K562 (cell line): Measurements from ENCODE around the gene ITPK1. TPM values are rescaled to one million over a fixed set of nuclear protein-coding genes. Genes with fewer than 3 reads are reported as not detected.

ENCODE experiments used
- ATAC-seq: fragments of 200-7000 bp; cut with Tn5 transposase; 3 replicates; pipeline ENCODE4 v1.9.1; 2020; ENCODE audit warnings: moderate library complexity
- BruUV-seq: library from RNA; stranded (reverse); fragments of 400-500 nt; replicated peaks from 2 replicates; lab custom pipeline; 2021; lab: Mats Ljungman, UMichigan
- CTCF ChIA-PET: fragments of 300-600 bp; formaldehyde crosslinking; extraction: SDS; loops from one replicate; lab custom pipeline; 2021; ENCODE audit warnings: low intra/inter-chr PET ratio; lab: Yijun Ruan, JAX
- POLR2A ChIA-PET: fragments of 300-600, 350-650 bp; sonication (Branson Sonifier 250); formaldehyde crosslinking; extraction: SDS; loops from one replicate; lab custom pipeline; 2021; ENCODE audit warnings: antibody characterized with exemption, inconsistent platforms; lab: Yijun Ruan, JAX
- DNase-seq, 4 experiments: peaks; one replicate each; pipeline versions ENCODE4 v3.0.0 to v3.0.0-alpha.2; 2011 to 2018; ENCODE audit warnings: low spot score in 3 of 4, mixed read lengths in 3 of 4; ENCODE audit errors: extremely low read depth in 1 of 4
- FAIRE-seq: peaks from 2 replicates; lab custom pipeline; 2011; peaks lifted over from hg19 to GRCh38; lab: Jason Lieb, UNC
- H2AFZ ChIP-seq: 2 replicates; pipeline ENCODE4 v1.6.0; 2011; ENCODE audit warnings: low read depth, low read length, control low read depth, inconsistent platforms
- H3K27ac ChIP-seq: fragments of 200-600 bp; 3 replicates; pipeline ENCODE4 v1.8.0; 2011; ENCODE audit warnings: low read depth, mild to moderate bottlenecking, control low read depth, inconsistent platforms, low read length, moderate library complexity, mixed read lengths; ENCODE audit errors: extremely low read depth
- H3K27me3 ChIP-seq, 2 experiments: fragments of 300-600 bp in 1 of 2; 2 replicates in 1 of 2; 3 replicates in 1 of 2; pipeline versions ENCODE4 v1.6.0 to v1.8.0; 2011; ENCODE audit warnings: inconsistent platforms in 2 of 2, low read length in 2 of 2, mild to moderate bottlenecking in 1 of 2, mixed read lengths in 1 of 2, moderate library complexity in 1 of 2; ENCODE audit not compliant: control insufficient read depth in 2 of 2, insufficient read depth in 2 of 2
- H3K36me3 ChIP-seq: fragments of 300-600 bp; 3 replicates; pipeline ENCODE4 v1.8.0; 2011; ENCODE audit warnings: mild to moderate bottlenecking, low read length, inconsistent platforms; ENCODE audit not compliant: control insufficient read depth, insufficient read depth
- H3K4me1 ChIP-seq, 2 experiments: fragments of 200-600 bp in 1 of 2; replicated peaks in 1 of 2; 2 replicates in 1 of 2; 3 replicates in 1 of 2; pipeline versions ENCODE4 v1.5.1 to v1.8.0; 2011; ENCODE audit warnings: inconsistent platforms in 2 of 2, low read length in 2 of 2, mild to moderate bottlenecking in 1 of 2, mixed read lengths in 1 of 2, moderate library complexity in 1 of 2; ENCODE audit not compliant: control insufficient read depth in 2 of 2, insufficient read depth in 2 of 2
- H3K4me2 ChIP-seq: 2 replicates; pipeline ENCODE4 v1.6.1; 2011; ENCODE audit warnings: low read length, control low read depth, inconsistent platforms, mixed read lengths; ENCODE audit not compliant: insufficient read depth
- H3K4me3 ChIP-seq: fragments of 200-600 bp; sonication (generic), shearing (Covaris generic); 2 replicates; pipeline ENCODE4 v1.5.1; 2016; ENCODE audit warnings: control low read depth, inconsistent platforms
- H3K79me2 ChIP-seq: fragments of 200-600 bp; 3 replicates; pipeline ENCODE4 v1.8.0; 2011; ENCODE audit warnings: low read length, inconsistent platforms; ENCODE audit not compliant: control insufficient read depth, insufficient read depth
- H3K9ac ChIP-seq, 2 experiments: 2 replicates each; pipeline versions ENCODE4 v1.6.0 to v1.6.1; 2011; ENCODE audit warnings: low read depth in 2 of 2, low read length in 2 of 2, control low read depth in 1 of 2, inconsistent platforms in 1 of 2, mild to moderate bottlenecking in 1 of 2, mixed read lengths in 1 of 2; ENCODE audit not compliant: insufficient read depth in 1 of 2
- H3K9me1 ChIP-seq: one replicate; pipeline ENCODE4 v1.6.0; 2011; ENCODE audit warnings: inconsistent platforms, mild to moderate bottlenecking, low read length, moderate library complexity; ENCODE audit not compliant: control insufficient read depth, insufficient read depth
- H3K9me3 ChIP-seq: replicated peaks from 2 replicates; pipeline ENCODE4 v1.5.1; 2011; ENCODE audit warnings: low read depth, low read length, inconsistent platforms; ENCODE audit not compliant: control insufficient read depth, insufficient read depth
- H4K20me1 ChIP-seq: replicated peaks from 2 replicates; pipeline ENCODE4 v1.6.1; 2011; ENCODE audit warnings: low read length, inconsistent platforms, mixed read lengths; ENCODE audit not compliant: control insufficient read depth, insufficient read depth
- CAMTA2 ChIP-seq: fragments of 250-450 bp; sonication (Bioruptor Pico); conservative IDR thresholded peaks from 2 replicates; pipeline ENCODE4 v1.5.1; 2022
- FOXJ3 ChIP-seq: sonication (generic); formaldehyde crosslinking; IDR thresholded peaks from 2 replicates; pipeline ENCODE4 v1.4.0; 2020; ENCODE audit warnings: mild to moderate bottlenecking, missing genetic modification reagents
- KLF1 ChIP-seq: fragments of 450-650 bp; IDR thresholded peaks from 2 replicates; pipeline ENCODE4 v1.6.1; 2016; ENCODE audit warnings: missing genetic modification characterization, missing compliant biosample characterization
- MEF2D ChIP-seq: conservative IDR thresholded peaks from 2 replicates; pipeline ENCODE4 v1.6.1; 2016; ENCODE audit warnings: low read depth, missing genetic modification characterization, missing compliant biosample characterization
- NELFE ChIP-seq: IDR thresholded peaks from 2 replicates; pipeline ENCODE4 v1.6.1; 2011; ENCODE audit warnings: mild to moderate bottlenecking; ENCODE audit not compliant: insufficient read depth, insufficient read length
- PHF8 ChIP-seq: fragments of 200-600 bp; sonication (generic); IDR thresholded peaks from 2 replicates; pipeline ENCODE4 v1.6.1; 2012; ENCODE audit warnings: mixed run types, mild to moderate bottlenecking, inconsistent platforms, low read length, moderate library complexity, borderline replicate concordance
- SMAD3 ChIP-seq: fragments of 450-650 bp; formaldehyde crosslinking; conservative IDR thresholded peaks from 2 replicates; pipeline ENCODE4 v1.4.0; 2020; ENCODE audit warnings: mild to moderate bottlenecking
- SNIP1 ChIP-seq: fragments of 450-650 bp; IDR thresholded peaks from 2 replicates; pipeline ENCODE4 v1.7.1; 2017; ENCODE audit warnings: low read depth, mild to moderate bottlenecking
- TEAD2 ChIP-seq: fragments of 450-650 bp; IDR thresholded peaks from 2 replicates; pipeline ENCODE4 v1.6.1; 2016; ENCODE audit warnings: missing genetic modification characterization, control low read depth, missing compliant biosample characterization
- ZNF146 ChIP-seq: IDR thresholded peaks from one replicate; pipeline ENCODE4 v1.6.1; 2018; ENCODE audit warnings: missing compliant biosample characterization; ENCODE audit not compliant: unreplicated experiment
- WGBS: fragments of 100-300 bp; shearing (Covaris generic); methylation state at CpG from one replicate; pipeline ENCODE4 v1.1.6; 2016; ENCODE audit warnings: low coverage, mixed read lengths; ENCODE audit not compliant: insufficient coverage; ENCODE audit errors: missing lambda C conversion rate; 5-methylcytosine and 5-hydroxymethylcytosine counted together
- in situ Hi-C: fragments of 300-500 bp; cut with MboI; formaldehyde crosslinking; loops from 4 replicates; pipeline ENCODE4 v1.15.0; 2018; ENCODE audit warnings: inconsistent platforms, mixed read lengths
- intact Hi-C: fragments of 100-400 bp; cut with micrococcal nuclease; formaldehyde crosslinking; loops from 2 replicates; pipeline ENCODE4 v1.14.2; 2022
- polyA plus RNA-seq, 8 experiments: library from polyadenylated mRNA; depleted of rRNA in 4 of 8; stranded (reverse) in 5 of 8; unstranded in 3 of 8; fragments of >200 nt; fragmentation: Nextera tagmentation in 2 of 8; fragmentation: Illumina TruSeq in 1 of 8; extraction: Ambion mirVana in 2 of 8; extraction: Trizol in 1 of 8; gene quantifications; 2 replicates each; pipeline versions ENCODE4 v1.2.1 to v1.2.3, GENCODE V29; 2011 to 2014; ENCODE audit warnings: inconsistent platforms in 1 of 8, missing spikeins in 1 of 8
- total RNA-seq, 7 experiments: library from RNA; depleted of rRNA in 6 of 7; stranded (reverse); fragments of >200 nt in 6 of 7; fragmentation: Illumina TruSeq in 2 of 7; extraction: Trizol in 2 of 7; gene quantifications; 2 replicates each; pipeline versions ENCODE4 v1.2.1 to v1.2.3, GENCODE V29; 2011 to 2021; ENCODE audit warnings: low replicate concordance in 1 of 7
- TF ChIP-seq, protein P1 (sequence below): fragments of 250-450 bp; sonication (Bioruptor Pico); IDR thresholded peaks from 2 replicates; pipeline ENCODE4 v1.4.0; 2020
- TF ChIP-seq, protein P2 (sequence below), 2 experiments: fragments of 450-650 bp; IDR thresholded peaks; 2 replicates each; pipeline ENCODE4 v1.6.1; 2016
- TF ChIP-seq, protein P3 (sequence below): fragments of 450-650 bp; formaldehyde crosslinking; IDR thresholded peaks from 2 replicates; pipeline ENCODE4 v1.4.0; 2020; ENCODE audit warnings: mild to moderate bottlenecking, moderate library complexity
- TF ChIP-seq, protein P4 (sequence below), 2 experiments: fragments of 450-650 bp; conservative IDR thresholded peaks; 2 replicates each; pipeline ENCODE4 v1.6.1; 2017; ENCODE audit warnings: mild to moderate bottlenecking in 2 of 2, moderate library complexity in 2 of 2

ITPK1 gene
- total and polyA plus RNA-seq, 9 of the 15 experiments (the other 6 are each of a cell fraction or from before 2014, with no cell fraction given) = 1.2 to 39.2 (median 23.0) TPM

DNA sequence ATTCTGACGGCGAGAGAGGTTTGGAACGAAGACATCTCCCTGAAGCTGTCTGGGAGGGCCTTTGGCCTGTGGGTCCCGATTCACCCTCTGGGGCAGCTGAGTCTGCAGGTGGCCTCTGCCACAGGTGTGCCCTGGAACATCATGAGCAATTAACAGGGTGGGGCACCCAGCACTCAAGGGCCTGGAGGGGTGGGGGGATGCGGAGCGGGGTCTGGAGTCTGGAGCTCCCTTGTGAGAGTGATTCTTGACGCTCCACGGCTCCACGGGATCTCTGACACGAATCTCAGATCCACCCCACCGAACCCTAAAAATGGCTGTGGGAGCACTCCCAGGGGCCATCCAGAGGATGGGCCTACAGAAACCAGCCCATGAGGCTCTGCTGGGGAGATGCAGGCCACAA, 8.3 kb downstream of the ITPK1 start (continued):
- TF ChIP-seq FOXJ3 = no peak
- TF ChIP-seq CAMTA2 (CRISPR knock-in tag) = no peak
- no peak for TF ChIP-seq SMAD3 (CRISPR knock-in tag)
- no peak for TF ChIP-seq TEAD2 (tag)
- TF ChIP-seq, protein P1, sequence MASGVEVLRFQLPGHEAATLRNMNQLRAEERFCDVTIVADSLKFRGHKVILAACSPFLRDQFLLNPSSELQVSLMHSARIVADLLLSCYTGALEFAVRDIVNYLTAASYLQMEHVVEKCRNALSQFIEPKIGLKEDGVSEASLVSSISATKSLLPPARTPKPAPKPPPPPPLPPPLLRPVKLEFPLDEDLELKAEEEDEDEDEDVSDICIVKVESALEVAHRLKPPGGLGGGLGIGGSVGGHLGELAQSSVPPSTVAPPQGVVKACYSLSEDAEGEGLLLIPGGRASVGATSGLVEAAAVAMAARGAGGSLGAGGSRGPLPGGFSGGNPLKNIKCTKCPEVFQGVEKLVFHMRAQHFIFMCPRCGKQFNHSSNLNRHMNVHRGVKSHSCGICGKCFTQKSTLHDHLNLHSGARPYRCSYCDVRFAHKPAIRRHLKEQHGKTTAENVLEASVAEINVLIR = no peak
- no peak for TF ChIP-seq NELFE
- TF ChIP-seq PHF8 = no peak
- TF ChIP-seq SNIP1 = no peak
- TF ChIP-seq, all 486 proteins: peak for 0

DNA sequence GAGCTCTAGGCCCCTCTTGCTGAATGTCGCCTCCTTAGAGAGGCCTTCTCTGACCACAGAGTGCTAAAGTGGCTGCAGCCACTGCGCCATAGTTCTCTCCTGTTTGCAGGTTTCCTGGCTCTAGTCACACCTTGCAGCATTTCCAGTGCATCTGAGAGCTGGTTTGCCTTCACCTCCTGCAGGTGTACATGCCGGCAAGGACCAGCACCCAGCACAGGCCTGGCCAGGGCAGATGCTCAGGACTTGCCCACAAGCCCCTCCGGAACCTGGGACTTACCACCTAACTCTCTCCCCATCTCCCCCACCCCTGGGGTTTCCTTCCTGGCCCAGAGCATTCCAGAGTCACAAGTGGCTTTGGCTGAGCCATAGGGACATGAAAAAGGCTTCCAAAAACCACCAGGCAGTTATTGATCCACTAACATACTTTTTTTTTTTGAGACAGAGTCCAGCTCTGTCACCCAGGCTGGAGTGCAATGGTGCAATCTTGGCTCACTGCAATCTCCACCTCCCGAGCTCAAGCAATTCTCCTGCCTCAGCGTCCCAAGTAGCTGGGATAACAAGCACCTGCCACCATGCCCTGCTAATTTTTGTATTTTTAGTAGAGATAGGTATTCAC, 9.1 kb downstream of the ITPK1 start:
- 73% methylated on average over 3 of the region's 6 CpGs for WGBS
- H3K9me3 ChIP-seq = no peaks in the 10 kb centered on the region
- H4K20me1 ChIP-seq = 0 out of 2 replicates have a peak, but pooled peaks cover 5% of the 10 kb centered on the region
- intact Hi-C loops = no loop called here
- H3K4me3 ChIP-seq = no peak overlapping the region
- peaks cover 4% of the 10 kb centered on the region; the same call in 1 of the 3 replicates for H3K79me2 ChIP-seq
- H3K4me2 ChIP-seq = no peak overlapping the region
- H3K27me3 ChIP-seq = no peaks in the 10 kb centered on the region
- ATAC-seq (no peak), FAIRE-seq (no peak), DNase-seq (no peak)
- no peak overlapping the region for H2AFZ ChIP-seq
- in situ Hi-C loops = no loop called here
- no peaks in the 10 kb centered on the region; a peak in 1 of 5 replicates for H3K4me1 ChIP-seq
- H3K9ac ChIP-seq = no peak overlapping the region
- H3K27ac ChIP-seq = no peak overlapping the region
- no peaks in the 10 kb centered on the region for H3K36me3 ChIP-seq
- POLR2A ChIA-PET = no interaction called here
- CTCF ChIA-PET = no interaction called here
- H3K9me1 ChIP-seq = no peaks in the 10 kb centered on the region
- TF ChIP-seq, protein P2, sequence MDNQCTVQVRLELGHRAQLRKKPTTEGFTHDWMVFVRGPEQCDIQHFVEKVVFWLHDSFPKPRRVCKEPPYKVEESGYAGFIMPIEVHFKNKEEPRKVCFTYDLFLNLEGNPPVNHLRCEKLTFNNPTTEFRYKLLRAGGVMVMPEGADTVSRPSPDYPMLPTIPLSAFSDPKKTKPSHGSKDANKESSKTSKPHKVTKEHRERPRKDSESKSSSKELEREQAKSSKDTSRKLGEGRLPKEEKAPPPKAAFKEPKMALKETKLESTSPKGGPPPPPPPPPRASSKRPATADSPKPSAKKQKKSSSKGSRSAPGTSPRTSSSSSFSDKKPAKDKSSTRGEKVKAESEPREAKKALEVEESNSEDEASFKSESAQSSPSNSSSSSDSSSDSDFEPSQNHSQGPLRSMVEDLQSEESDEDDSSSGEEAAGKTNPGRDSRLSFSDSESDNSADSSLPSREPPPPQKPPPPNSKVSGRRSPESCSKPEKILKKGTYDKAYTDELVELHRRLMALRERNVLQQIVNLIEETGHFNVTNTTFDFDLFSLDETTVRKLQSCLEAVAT (IDR thresholded peaks at IDR 0.05) = no peak
- TF ChIP-seq MEF2D (no peak), ZNF146 (CRISPR knock-in tag) (no peak), KLF1 (tag) (no peak)
- TF ChIP-seq, protein P3, sequence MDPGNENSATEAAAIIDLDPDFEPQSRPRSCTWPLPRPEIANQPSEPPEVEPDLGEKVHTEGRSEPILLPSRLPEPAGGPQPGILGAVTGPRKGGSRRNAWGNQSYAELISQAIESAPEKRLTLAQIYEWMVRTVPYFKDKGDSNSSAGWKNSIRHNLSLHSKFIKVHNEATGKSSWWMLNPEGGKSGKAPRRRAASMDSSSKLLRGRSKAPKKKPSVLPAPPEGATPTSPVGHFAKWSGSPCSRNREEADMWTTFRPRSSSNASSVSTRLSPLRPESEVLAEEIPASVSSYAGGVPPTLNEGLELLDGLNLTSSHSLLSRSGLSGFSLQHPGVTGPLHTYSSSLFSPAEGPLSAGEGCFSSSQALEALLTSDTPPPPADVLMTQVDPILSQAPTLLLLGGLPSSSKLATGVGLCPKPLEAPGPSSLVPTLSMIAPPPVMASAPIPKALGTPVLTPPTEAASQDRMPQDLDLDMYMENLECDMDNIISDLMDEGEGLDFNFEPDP (CRISPR knock-in tag) = no peak
- TF ChIP-seq, protein P4, sequence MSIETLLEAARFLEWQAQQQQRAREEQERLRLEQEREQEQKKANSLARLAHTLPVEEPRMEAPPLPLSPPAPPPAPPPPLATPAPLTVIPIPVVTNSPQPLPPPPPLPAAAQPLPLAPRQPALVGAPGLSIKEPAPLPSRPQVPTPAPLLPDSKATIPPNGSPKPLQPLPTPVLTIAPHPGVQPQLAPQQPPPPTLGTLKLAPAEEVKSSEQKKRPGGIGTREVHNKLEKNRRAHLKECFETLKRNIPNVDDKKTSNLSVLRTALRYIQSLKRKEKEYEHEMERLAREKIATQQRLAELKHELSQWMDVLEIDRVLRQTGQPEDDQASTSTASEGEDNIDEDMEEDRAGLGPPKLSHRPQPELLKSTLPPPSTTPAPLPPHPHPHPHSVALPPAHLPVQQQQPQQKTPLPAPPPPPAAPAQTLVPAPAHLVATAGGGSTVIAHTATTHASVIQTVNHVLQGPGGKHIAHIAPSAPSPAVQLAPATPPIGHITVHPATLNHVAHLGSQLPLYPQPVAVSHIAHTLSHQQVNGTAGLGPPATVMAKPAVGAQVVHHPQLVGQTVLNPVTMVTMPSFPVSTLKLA (conservative IDR thresholded peaks at IDR 0.05) = no peak
- TF ChIP-seq, all 486 proteins: peak for 0
- BruUV-seq = no TSS peak
